B cell (primary cell): ENCODE measurements around the gene ARHGAP19. TPM values are rescaled to one million over a fixed set of nuclear protein-coding genes. Genes with fewer than 3 reads are reported as not detected.

Source experiments
- ATAC-seq: fragments of 200-7000 bp; cut with Tn5 transposase; one replicate; pipeline ENCODE4 v1.10.0; 2021; ENCODE audit warnings: low read depth, mild to moderate bottlenecking, moderate number of reproducible peaks, moderate library complexity
- CTCF ChIA-PET: fragments of 350-600 bp; sonication (Branson Sonifier 250); formaldehyde crosslinking; loops from one replicate; lab custom pipeline; 2021; ENCODE audit warnings: antibody characterized with exemption, inconsistent platforms; lab: Charles Lee
- POLR2A ChIA-PET: fragments of 350-600 bp; sonication (Branson Sonifier 250); formaldehyde crosslinking; loops from one replicate; lab custom pipeline; 2021; ENCODE audit warnings: antibody characterized with exemption; lab: Charles Lee
- DNase-seq: peaks from one replicate; pipeline ENCODE4 v3.0.0; 2013
- H2AFZ ChIP-seq: 2 replicates; pipeline ENCODE4 v1.6.1; 2012; ENCODE audit warnings: mild to moderate bottlenecking, low read depth, low read length; ENCODE audit not compliant: insufficient read depth, poor library complexity, severe bottlenecking
- H3K27ac ChIP-seq, 2 donors: 1 replicate in 1 of 2; 2 replicates in 1 of 2; pipeline ENCODE4 v1.5.1; 2012 to 2013; ENCODE audit warnings: low read length in 2 of 2, mild to moderate bottlenecking in 2 of 2, moderate library complexity in 1 of 2
- H3K27me3 ChIP-seq, 4 experiments: fragments of 200-600 bp in 1 of 4; sonication (generic) in 1 of 4; replicated peaks in 1 of 4; 1 replicate in 2 of 4; 2 replicates in 2 of 4; pipeline versions ENCODE4 v1.6.1 to v1.7.0; 2013 to 2016; ENCODE audit warnings: low read length in 3 of 4, mild to moderate bottlenecking in 2 of 4, mixed read lengths in 1 of 4, moderate library complexity in 1 of 4; ENCODE audit not compliant: insufficient read depth in 4 of 4, control insufficient read depth in 3 of 4; ENCODE audit errors: control extremely low read depth in 1 of 4
- H3K36me3 ChIP-seq, 2 experiments: replicated peaks in 1 of 2; 1 replicate in 1 of 2; 2 replicates in 1 of 2; pipeline versions ENCODE4 v1.6.1 to v1.7.1; 2013; ENCODE audit warnings: low read length in 1 of 2; ENCODE audit not compliant: insufficient read depth in 2 of 2, control insufficient read depth in 1 of 2; ENCODE audit errors: control extremely low read depth in 1 of 2, extremely low read depth in 1 of 2
- H3K4me1 ChIP-seq, 2 donors: fragments of 200-600 bp in 1 of 2; sonication (generic) in 1 of 2; 1 replicate in 1 of 2; 2 replicates in 1 of 2; pipeline versions ENCODE4 v1.5.1 to v1.6.1; 2013 to 2017; ENCODE audit warnings: low read length in 2 of 2; ENCODE audit not compliant: control insufficient read depth in 2 of 2, insufficient read depth in 2 of 2
- H3K4me2 ChIP-seq: replicated peaks from 2 replicates; pipeline ENCODE3; 2012; ENCODE audit warnings: mild to moderate bottlenecking, low read depth, low read length; ENCODE audit not compliant: poor library complexity, severe bottlenecking
- H3K4me3 ChIP-seq, 5 experiments: fragments of 200-600 bp in 1 of 5; sonication (generic) in 1 of 5; 1 replicate in 3 of 5; 2 replicates in 2 of 5; pipeline versions ENCODE4 v1.5.1 to v1.7.0; 2011 to 2016; ENCODE audit warnings: low read length in 4 of 5, mild to moderate bottlenecking in 4 of 5, low read depth in 2 of 5, control low read depth in 1 of 5, moderate library complexity in 1 of 5; ENCODE audit not compliant: insufficient read depth in 1 of 5; ENCODE audit errors: control extremely low read depth in 1 of 5, extremely low read depth in 1 of 5
- H3K79me2 ChIP-seq: fragments of 200-600 bp; sonication (generic); one replicate; pipeline ENCODE4 v1.6.0; 2016; ENCODE audit warnings: low read length; ENCODE audit not compliant: control insufficient read depth, insufficient read depth
- H3K9ac ChIP-seq: fragments of 200-600 bp; sonication (generic); 2 replicates; pipeline ENCODE4 v1.6.1; 2017; ENCODE audit warnings: mild to moderate bottlenecking, low read length, moderate library complexity
- H3K9me3 ChIP-seq, 3 donors: one replicate each; pipeline versions ENCODE4 v1.6.1 to v1.7.1; 2013; ENCODE audit warnings: low read length in 2 of 3; ENCODE audit not compliant: control insufficient read depth in 2 of 3, insufficient read depth in 1 of 3; ENCODE audit errors: control extremely low read depth in 1 of 3
- H4K20me1 ChIP-seq: 2 replicates; pipeline ENCODE4 v1.6.0; 2012; ENCODE audit warnings: mild to moderate bottlenecking, low read length; ENCODE audit not compliant: insufficient read depth, control insufficient read depth, poor library complexity, severe bottlenecking
- H3K27ac Mint-ChIP-seq: one replicate; pipeline ENCODE4 v1.8.0; 2021; ENCODE audit warnings: mixed read lengths
- H3K27me3 Mint-ChIP-seq: one replicate; pipeline ENCODE4 v1.8.0; 2021; ENCODE audit warnings: mixed read lengths
- H3K4me1 Mint-ChIP-seq: one replicate; pipeline ENCODE4 v1.8.0; 2021; ENCODE audit warnings: mixed read lengths
- H3K4me3 Mint-ChIP-seq: one replicate; pipeline ENCODE4 v1.8.0; 2021; ENCODE audit warnings: mixed read lengths
- H3K9me3 Mint-ChIP-seq: one replicate; pipeline ENCODE4 v1.8.0; 2022; ENCODE audit warnings: mixed read lengths; ENCODE audit not compliant: insufficient read depth
- EZH2 ChIP-seq: IDR thresholded peaks from 2 replicates; pipeline ENCODE4 v1.6.1; 2012; ENCODE audit warnings: borderline replicate concordance, low read depth, mild to moderate bottlenecking, moderate library complexity, low read length; ENCODE audit not compliant: insufficient read depth, poor library complexity, severe bottlenecking
- WGBS: methylation state at CpG from one replicate; pipeline ENCODE4 v1.1.5; 2013; ENCODE audit warnings: missing lambda C conversion rate; ENCODE audit not compliant: insufficient coverage; 5-methylcytosine and 5-hydroxymethylcytosine counted together
- intact Hi-C: fragments of 100-400 bp; cut with micrococcal nuclease; formaldehyde crosslinking; loops from one replicate; pipeline ENCODE4 v1.10.0; 2022
- polyA plus RNA-seq: library from polyadenylated mRNA; depleted of rRNA; stranded (reverse); fragments of >200 nt; gene quantifications from 2 replicates; pipeline ENCODE4 v1.2.3, GENCODE V29; 2012
- total RNA-seq, 2 donors: library from RNA; stranded (reverse); fragments of 120-200 nt in 1 of 2; gene quantifications; 1 replicate in 1 of 2; 2 replicates in 1 of 2; pipeline versions ENCODE4 v1.2.3 to v1.2.4, GENCODE V29; 2013 to 2022
- TF ChIP-seq, protein P1 (sequence below): fragments of 200-600 bp; IDR thresholded peaks from one replicate; pipeline ENCODE4 v1.8.0; 2022; ENCODE audit warnings: antibody characterized with exemption, mild to moderate bottlenecking

The ARHGAP19 gene
- total and polyA plus RNA-seq, 2 donors (not counting 1 experiment from before 2014, with no cell fraction given) = 6.4 to 22.5 TPM

DNA sequence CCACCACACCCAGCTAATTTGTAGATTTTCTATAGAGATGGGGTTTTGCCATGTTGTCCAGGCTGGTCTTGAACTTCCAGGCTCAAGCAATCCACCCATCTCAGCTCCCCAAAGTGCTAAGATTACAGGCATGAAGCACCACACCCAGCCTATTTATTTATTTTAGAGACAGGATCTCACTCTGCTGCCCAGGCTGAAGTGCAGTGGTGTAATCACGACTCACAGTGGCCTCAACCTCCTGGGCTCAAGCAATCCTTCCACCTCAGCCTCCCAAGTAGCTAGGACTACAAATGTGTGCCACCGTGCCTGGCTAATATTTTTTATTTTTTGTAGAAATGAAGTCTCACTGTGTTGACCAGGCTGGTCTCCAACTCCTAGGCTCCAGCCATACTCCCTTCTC lies 49.0 kb upstream of the ARHGAP19 start:
- no peak overlapping the region for H3K27ac Mint-ChIP-seq
- Histone ChIP-seq H2AFZ (no peak overlapping the region), H3K27me3 (no peaks in the 10 kb centered on the region), H3K27ac (no peak overlapping the region), H3K4me3 (no peak overlapping the region), H3K9ac (no peak overlapping the region), H4K20me1 (no peaks in the 10 kb centered on the region), H3K9me3 (no peaks in the 10 kb centered on the region), H3K79me2 (no peaks in the 10 kb centered on the region), H3K36me3 (no peaks in the 10 kb centered on the region), H3K4me2 (no peak overlapping the region), H3K4me1 (no peaks in the 10 kb centered on the region)
- intact Hi-C loops = no loop called here
- no peaks in the 10 kb centered on the region for H3K4me1 Mint-ChIP-seq
- TF ChIP-seq, protein P1, sequence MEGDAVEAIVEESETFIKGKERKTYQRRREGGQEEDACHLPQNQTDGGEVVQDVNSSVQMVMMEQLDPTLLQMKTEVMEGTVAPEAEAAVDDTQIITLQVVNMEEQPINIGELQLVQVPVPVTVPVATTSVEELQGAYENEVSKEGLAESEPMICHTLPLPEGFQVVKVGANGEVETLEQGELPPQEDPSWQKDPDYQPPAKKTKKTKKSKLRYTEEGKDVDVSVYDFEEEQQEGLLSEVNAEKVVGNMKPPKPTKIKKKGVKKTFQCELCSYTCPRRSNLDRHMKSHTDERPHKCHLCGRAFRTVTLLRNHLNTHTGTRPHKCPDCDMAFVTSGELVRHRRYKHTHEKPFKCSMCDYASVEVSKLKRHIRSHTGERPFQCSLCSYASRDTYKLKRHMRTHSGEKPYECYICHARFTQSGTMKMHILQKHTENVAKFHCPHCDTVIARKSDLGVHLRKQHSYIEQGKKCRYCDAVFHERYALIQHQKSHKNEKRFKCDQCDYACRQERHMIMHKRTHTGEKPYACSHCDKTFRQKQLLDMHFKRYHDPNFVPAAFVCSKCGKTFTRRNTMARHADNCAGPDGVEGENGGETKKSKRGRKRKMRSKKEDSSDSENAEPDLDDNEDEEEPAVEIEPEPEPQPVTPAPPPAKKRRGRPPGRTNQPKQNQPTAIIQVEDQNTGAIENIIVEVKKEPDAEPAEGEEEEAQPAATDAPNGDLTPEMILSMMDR = no peak
- no peak for TF ChIP-seq EZH2
- WGBS = no CpG with 5 or more reads among the region's 2 CpGs
- POLR2A ChIA-PET = no interaction called here
- H3K9me3 Mint-ChIP-seq = no peaks in the 10 kb centered on the region
- no peak overlapping the region for H3K4me3 Mint-ChIP-seq
- CTCF ChIA-PET = interaction anchor here (0.7 to 1.7 kb wide), 4 partner anchors 10 to 613 kb away, joined by 3 to 5 read pairs (median 4); no protein-coding TSS in a partner anchor
- ATAC-seq = no peak
- DNase-seq = no peak
- H3K27me3 Mint-ChIP-seq = no peaks in the 10 kb centered on the region

DNA sequence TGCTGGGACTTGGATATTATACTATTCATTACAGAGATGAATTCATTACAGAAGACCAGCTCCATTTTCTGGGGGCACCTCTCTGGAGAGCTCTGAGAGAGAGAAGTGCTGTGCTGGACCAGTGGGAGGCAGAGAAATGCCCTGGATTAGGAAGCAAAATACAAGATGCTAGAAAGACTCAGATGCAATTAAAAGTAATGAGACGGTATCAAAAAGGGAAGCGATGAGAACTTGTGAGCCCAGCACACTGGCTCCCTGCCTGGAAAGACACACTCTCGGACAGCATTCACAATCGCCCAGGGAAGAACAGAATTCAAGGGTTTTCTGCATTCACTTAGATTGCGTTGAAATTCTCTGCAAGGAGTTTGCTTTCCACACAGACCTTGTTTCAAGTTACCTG lies 45.6 kb upstream of the ARHGAP19 start:
- Histone ChIP-seq H3K4me2 (no peak overlapping the region), H3K27me3 (no peaks in the 10 kb centered on the region), H3K4me1 (peaks cover 8 to 11% of the 10 kb centered on the region in 2 donors), H3K79me2 (peaks cover 9% of the 10 kb centered on the region), H3K36me3 (no peaks in the 10 kb centered on the region), H4K20me1 (peaks cover 8% of the 10 kb centered on the region), H3K27ac (no peak overlapping the region), H3K9ac (no peak overlapping the region), H3K9me3 (no peaks in the 10 kb centered on the region), H2AFZ (no peak overlapping the region), H3K4me3 (no peak overlapping the region)
- intact Hi-C loops = loop anchor here (5.0 kb wide), 1 partner anchor 109 kb away; the partner anchor contains the start of genes EXOSC1 and ZDHHC16
- Mint-ChIP-seq H3K27me3 (no peaks in the 10 kb centered on the region), H3K9me3 (no peaks in the 10 kb centered on the region), H3K4me3 (no peak overlapping the region), H3K4me1 (peaks cover 10% of the 10 kb centered on the region), H3K27ac (no peak overlapping the region)
- DNase-seq (no peak), ATAC-seq (no peak)
- no peak for TF ChIP-seq EZH2
- TF ChIP-seq, protein P1 = no peak
- CTCF ChIA-PET = interaction anchor here (0.6 kb wide), 1 partner anchor 28 kb away, joined by 4 read pairs; no protein-coding TSS in a partner anchor
- POLR2A ChIA-PET = no interaction called here
- WGBS = 92% methylated on average over 5 of the region's 5 CpGs
